HCT116 (cell line): Measurements from ENCODE around the gene WDR83. TPM values are rescaled to one million over a fixed set of nuclear protein-coding genes. Genes with fewer than 3 reads are reported as not detected.

ENCODE experiments used
- ATAC-seq: fragments of 200-7000 bp; cut with Tn5 transposase; 2 replicates; pipeline ENCODE4 v1.9.1; 2020; ENCODE audit warnings: mild to moderate bottlenecking, moderate library complexity
- BruUV-seq: library from RNA; stranded (reverse); fragments of 400-500 nt; replicated peaks from 2 replicates; lab custom pipeline; 2021; lab: Mats Ljungman, UMichigan
- CTCF ChIA-PET: fragments of 300-600 bp; sonication (Branson Sonifier 250); formaldehyde crosslinking; loops from one replicate; lab custom pipeline; 2021; ENCODE audit warnings: antibody characterized with exemption; lab: Charles Lee
- POLR2A ChIA-PET: fragments of 300-600, 350-600 bp; sonication (Branson Sonifier 250); formaldehyde crosslinking; loops from one replicate; lab custom pipeline; 2021; ENCODE audit warnings: antibody characterized with exemption; lab: Charles Lee
- RAD21 ChIA-PET, 2 experiments: fragments of 300-600 bp; sonication (Branson Sonifier 250); formaldehyde crosslinking; loops; one replicate each; lab custom pipeline; 2023; ENCODE audit warnings: low total read pairs in 2 of 2; ENCODE audit not compliant: uncharacterized antibody in 2 of 2, unreplicated experiment in 2 of 2, low non-redundant PET in 1 of 2; lab: Charles Lee
- DNase-seq: peaks from one replicate; pipeline ENCODE4 v3.0.0-alpha.2; 2010; ENCODE audit warnings: low read depth, low spot score
- H2AFZ ChIP-seq: fragments of 200-600 bp; shearing (Covaris generic), sonication (generic); 2 replicates; pipeline ENCODE4 v1.6.1; 2017; ENCODE audit warnings: low read depth, mixed run types, mixed read lengths, antibody characterized with exemption, low read length; ENCODE audit not compliant: poor library complexity, severe bottlenecking
- H3K27ac ChIP-seq: 2 replicates; pipeline ENCODE4 v1.5.1; 2012; ENCODE audit warnings: low read depth, low read length
- H3K27me3 ChIP-seq: fragments of 200-600 bp; sonication (generic); 2 replicates; pipeline ENCODE4 v1.6.1; 2016; ENCODE audit warnings: mixed run types, low read length, mixed read lengths; ENCODE audit not compliant: insufficient read depth
- H3K36me3 ChIP-seq, 2 experiments: fragments of 200-500 bp in 1 of 2; fragments of 200-600 bp in 1 of 2; sonication (Bioruptor generic) in 1 of 2; sonication (generic) in 1 of 2; 2 replicates each; pipeline versions ENCODE4 v1.5.1 to v1.6.1; 2014 to 2016; ENCODE audit warnings: low read length in 2 of 2, inconsistent platforms in 1 of 2, mixed read lengths in 1 of 2, mixed run types in 1 of 2; ENCODE audit not compliant: insufficient read depth in 2 of 2, control insufficient read depth in 1 of 2
- H3K4me1 ChIP-seq, 2 experiments: fragments of 200-600 bp in 1 of 2; sonication (generic) in 1 of 2; 2 replicates each; pipeline versions ENCODE4 v1.5.1 to v1.6.1; 2012 to 2017; ENCODE audit warnings: low read length in 2 of 2, inconsistent platforms in 1 of 2, mild to moderate bottlenecking in 1 of 2, mixed read lengths in 1 of 2, mixed run types in 1 of 2, moderate library complexity in 1 of 2; ENCODE audit not compliant: insufficient read depth in 2 of 2, control insufficient read depth in 1 of 2
- H3K4me2 ChIP-seq: fragments of 200-600 bp; sonication (generic); 2 replicates; pipeline ENCODE4 v1.6.1; 2017; ENCODE audit warnings: mixed run types, low read length, mixed read lengths
- H3K4me3 ChIP-seq, 2 experiments: fragments of 200-600 bp in 1 of 2; sonication (generic) in 1 of 2; replicated peaks in 1 of 2; 2 replicates each; pipeline ENCODE4 v1.5.1; 2011 to 2016; ENCODE audit warnings: low read length in 2 of 2, control low read depth in 1 of 2, low read depth in 1 of 2, mild to moderate bottlenecking in 1 of 2, mixed read lengths in 1 of 2, mixed run types in 1 of 2
- H3K79me2 ChIP-seq: fragments of 200-600 bp; sonication (generic); 2 replicates; pipeline ENCODE4 v1.6.1; 2017; ENCODE audit warnings: mild to moderate bottlenecking, mixed run types, low read length, moderate library complexity, mixed read lengths; ENCODE audit not compliant: insufficient read depth
- H3K9ac ChIP-seq: fragments of 200-600 bp; sonication (generic); 2 replicates; pipeline ENCODE4 v1.6.1; 2016; ENCODE audit warnings: low read length, mixed read lengths
- H3K9me2 ChIP-seq: fragments of 200-600 bp; sonication (generic), shearing (Covaris generic); 2 replicates; pipeline ENCODE4 v1.6.1; 2017; ENCODE audit warnings: mixed run types, mild to moderate bottlenecking, moderate library complexity; ENCODE audit not compliant: insufficient read depth
- H3K9me3 ChIP-seq, 2 experiments: fragments of 200-500 bp in 1 of 2; fragments of 200-600 bp in 1 of 2; sonication (Bioruptor generic) in 1 of 2; sonication (generic) in 1 of 2; 2 replicates each; pipeline ENCODE4 v1.6.1; 2014 to 2017; ENCODE audit warnings: low read length in 2 of 2, mixed read lengths in 2 of 2, inconsistent platforms in 1 of 2, low read depth in 1 of 2, mild to moderate bottlenecking in 1 of 2, mixed run types in 1 of 2, moderate library complexity in 1 of 2; ENCODE audit not compliant: control insufficient read depth in 1 of 2, insufficient read depth in 1 of 2
- H4K20me1 ChIP-seq: fragments of 200-600 bp; sonication (generic), shearing (Covaris generic); 2 replicates; pipeline ENCODE4 v1.6.1; 2017; ENCODE audit warnings: mixed run types, mild to moderate bottlenecking, moderate library complexity; ENCODE audit not compliant: insufficient read depth
- CBX3 ChIP-seq: IDR thresholded peaks from 2 replicates; pipeline ENCODE4 v1.6.1; 2012; ENCODE audit warnings: low read depth
- CEBPB ChIP-seq: IDR thresholded peaks from 2 replicates; pipeline ENCODE4 v1.6.1; 2012; ENCODE audit warnings: low read depth
- CTCF ChIP-seq, 3 experiments: fragments of 200-600 bp in 1 of 3; sonication (generic) in 1 of 3; IDR thresholded peaks in 2 of 3; conservative IDR thresholded peaks in 1 of 3; 2 replicates each; pipeline ENCODE4 v1.5.1; 2012 to 2017; ENCODE audit warnings: low read depth in 2 of 3, low read length in 2 of 3, antibody characterized with exemption in 1 of 3, borderline replicate concordance in 1 of 3, control low read depth in 1 of 3, mild to moderate bottlenecking in 1 of 3, mixed read lengths in 1 of 3, mixed run types in 1 of 3, moderate library complexity in 1 of 3; ENCODE audit not compliant: insufficient read depth in 1 of 3
- EGR1 ChIP-seq: IDR thresholded peaks from 2 replicates; pipeline ENCODE4 v1.6.1; 2012; ENCODE audit warnings: low read depth
- ELF1 ChIP-seq: IDR thresholded peaks from 2 replicates; pipeline ENCODE4 v1.6.1; 2012; ENCODE audit warnings: low read depth, borderline replicate concordance
- EZH2 ChIP-seq: fragments of 200-600 bp; sonication (generic); IDR thresholded peaks from 2 replicates; pipeline ENCODE4 v1.6.1; 2017; ENCODE audit warnings: antibody characterized with exemption, mixed run types
- JUND ChIP-seq: IDR thresholded peaks from 2 replicates; pipeline ENCODE4 v1.6.1; 2012
- MAX ChIP-seq: IDR thresholded peaks from 2 replicates; pipeline ENCODE4 v1.6.1; 2012
- POLR2A ChIP-seq: IDR thresholded peaks from 2 replicates; pipeline ENCODE4 v1.7.0; 2011; ENCODE audit warnings: borderline replicate concordance; ENCODE audit not compliant: insufficient read depth, insufficient read length; ENCODE audit errors: extremely low read depth
- RAD21 ChIP-seq: IDR thresholded peaks from 2 replicates; pipeline ENCODE4 v1.6.1; 2012; ENCODE audit warnings: low read depth, mild to moderate bottlenecking
- REST ChIP-seq: IDR thresholded peaks from 2 replicates; pipeline ENCODE4 v1.6.1; 2012; ENCODE audit warnings: low read depth
- TCF7L2 ChIP-seq: IDR thresholded peaks from 2 replicates; pipeline ENCODE4 v1.7.0; 2011; ENCODE audit warnings: borderline replicate concordance, inconsistent platforms; ENCODE audit not compliant: insufficient read depth, insufficient read length; ENCODE audit errors: extremely low read depth
- YY1 ChIP-seq: IDR thresholded peaks from 2 replicates; pipeline ENCODE4 v1.6.1; 2011; ENCODE audit warnings: low read length, low read depth, moderate library complexity, mild to moderate bottlenecking; ENCODE audit not compliant: insufficient replicate concordance; ENCODE audit errors: extremely low read depth
- ZFX ChIP-seq: fragments of 450-650 bp; IDR thresholded peaks from 2 replicates; pipeline ENCODE4 v1.6.1; 2017
- ZNF274 ChIP-seq: fragments of 200-500 bp; sonication (Bioruptor generic); IDR thresholded peaks from 2 replicates; pipeline ENCODE4 v1.6.1; 2014; ENCODE audit warnings: mild to moderate bottlenecking, low read depth, low read length, inconsistent platforms
- intact Hi-C: fragments of 100-400 bp; cut with micrococcal nuclease; formaldehyde crosslinking; loops from 2 replicates; pipeline ENCODE4 v1.10.0; 2022
- total RNA-seq: library from RNA; stranded (reverse); gene quantifications from one replicate; pipeline ENCODE4 v1.2.1, GENCODE V29; 2021; ENCODE audit not compliant: unreplicated experiment

Gene WDR83
- total RNA-seq, 1 experiment from 2014 or later: 20.1 TPM

GRCh38 chr19:12698138-12698537, 31.5 kb downstream of the WDR83 start:
- Histone ChIP-seq H3K9me3 (no peaks in the 10 kb centered on the region), H3K4me3 (no peak overlapping the region), H3K79me2 (peaks cover 13% of the 10 kb centered on the region; the same call in 1 of the 2 replicates), H3K9me2 (no peaks in the 10 kb centered on the region), H3K4me1 (peaks cover 9 to 23% of the 10 kb centered on the region in 2 experiments; a peak in 3 of 4 replicates), H3K27ac (no peak overlapping the region), H2AFZ (no peak overlapping the region), H3K27me3 (no peaks in the 10 kb centered on the region)
- BruUV-seq: no TSS peak
- intact Hi-C loops: no loop called here
- POLR2A ChIA-PET: no interaction called here
- no peak for ATAC-seq
- DNase-seq: no peak
- CTCF ChIA-PET: no interaction called here
- TF ChIP-seq ZFX (no peak), REST (no peak), JUND (no peak), POLR2A (no peak), MAX (no peak), CTCF (IDR thresholded peaks at IDR 0.05 in 2 of 3, conservative IDR thresholded peaks at IDR 0.05 in 1 of 3; ENCODE audit: borderline replicate concordance in 1 of 3, insufficient read depth in 1 of 3, low read depth in 2 of 3, low read length in 2 of 3) (no peak), RAD21 (no peak), CEBPB (no peak), TCF7L2 (no peak), EZH2 (no peak), CBX3 (no peak), ZNF274 (no peak), EGR1 (no peak), ELF1 (no peak), YY1 (no peak)
- TF ChIP-seq, all 23 proteins: peak for 0
- H3K9ac ChIP-seq: no peak overlapping the region
- peaks cover 33 to 35% of the 10 kb centered on the region in 2 experiments; a peak in 3 of 4 replicates for H3K36me3 ChIP-seq
- no peaks in the 10 kb centered on the region for H4K20me1 ChIP-seq
- RAD21 ChIA-PET: no interaction called here
- no peak overlapping the region for H3K4me2 ChIP-seq
